Adrenal gland (tissue), 12 donors: ENCODE measurements around the gene CEP295NL. TPM values are rescaled to one million over a fixed set of nuclear protein-coding genes. Genes with fewer than 3 reads are reported as not detected.
A peak's percentile ranks its signal among the peaks of the same experiment; 100 is the strongest.

Experiments used
- DNase-seq, 7 donors: peaks; one replicate each; pipeline ENCODE4 v3.0.0-alpha.2; 2019 to 2020
- H3K27ac ChIP-seq, 5 donors: fragments of 200-600 bp; sonication (generic) in 4 of 5; 1 replicate in 3 of 5; 2 replicates in 2 of 5; pipeline versions ENCODE4 v1.5.1 to v1.8.0; 2016 to 2020; ENCODE audit warnings: mild to moderate bottlenecking in 1 of 5
- H3K27me3 ChIP-seq: fragments of 200-600 bp; 2 replicates; pipeline ENCODE4 v1.8.0; 2021
- H3K36me3 ChIP-seq, 2 donors: fragments of 200-600 bp; replicated peaks in 1 of 2; 1 replicate in 1 of 2; 2 replicates in 1 of 2; pipeline versions ENCODE4 v1.5.1 to v1.8.0; 2018 to 2022
- H3K4me1 ChIP-seq, 2 donors: fragments of 200-600 bp; replicated peaks in 1 of 2; 1 replicate in 1 of 2; 2 replicates in 1 of 2; pipeline versions ENCODE4 v1.5.1 to v1.8.0; 2018 to 2021
- H3K4me3 ChIP-seq, 4 donors: fragments of 200-600 bp; sonication (generic) in 3 of 4; one replicate each; pipeline ENCODE4 v1.5.1; 2016 to 2018
- H3K9me3 ChIP-seq, 3 donors: fragments of 200-600 bp; sonication (generic) in 1 of 3; replicated peaks in 1 of 3; 1 replicate in 2 of 3; 2 replicates in 1 of 3; pipeline versions ENCODE4 v1.5.1 to v1.8.0; 2016 to 2021
- CTCF ChIP-seq, 6 experiments: fragments of 450-650 bp in 4 of 6; fragments of 200-600 bp in 2 of 6; sonication (generic) in 1 of 6; IDR thresholded peaks; 1 replicate in 5 of 6; 2 replicates in 1 of 6; pipeline versions ENCODE4 v1.5.1 to v1.8.0; 2016 to 2021; ENCODE audit warnings: antibody characterized with exemption in 6 of 6, mild to moderate bottlenecking in 2 of 6, moderate library complexity in 1 of 6
- POLR2A ChIP-seq, 2 donors: fragments of 450-650 bp; IDR thresholded peaks; one replicate each; pipeline ENCODE4 v1.6.1; 2017; ENCODE audit warnings: antibody characterized with exemption in 2 of 2, mild to moderate bottlenecking in 2 of 2, moderate library complexity in 1 of 2
- WGBS, 4 donors: extraction: QIAGEN DNeasy Blood & Tissue Kit in 2 of 4; methylation state at CpG; one replicate each; pipeline versions ENCODE4 v1.1.5 to v1.1.7; 2013 to 2017; 5-methylcytosine and 5-hydroxymethylcytosine counted together
- intact Hi-C, 2 donors: fragments of 100-400 bp; cut with DNase I; formaldehyde crosslinking; loops; one replicate each; pipeline versions ENCODE4 v1.14.1 to v1.15.0; 2022 to 2023
- polyA plus RNA-seq, 3 donors: library from polyadenylated mRNA; stranded (reverse); fragments of 200-250 nt in 2 of 3; fragments of 350-450 nt in 1 of 3; fragmentation: Illumina TruSeq in 1 of 3; extraction: RNeasy Lipid Tissue Mini Kit (QIAGEN cat#74804) in 1 of 3; gene quantifications; one replicate each; pipeline ENCODE4 v1.2.3, GENCODE V29; 2013 to 2014
- total RNA-seq, 9 donors: library from RNA; depleted of rRNA in 4 of 9; stranded (reverse); fragments of >200 nt in 4 of 9; fragments of 120-200 nt in 1 of 9; fragmentation: NEBNext Ultra II Directional in 1 of 9; extraction: Animal tissue kit (Norgen Biotek cat#: 25700) in 1 of 9; gene quantifications; one replicate each; pipeline versions ENCODE4 v1.1.0 to v1.2.4, GENCODE V29; 2013 to 2023
- donor health status: healthy with polysubstance abuse.
- donor health status: Bipolar disorder and iron deficiency.
- donor health status: DM: yes; HTN: yes; CAD: no.
- donor health status: DM: no; HTN: no; CAD: no.
- donor health status: DM: no; HTN: no; CAD: no.
- donor health status: DM: yes; HTN: yes; CAD: no.

CEP295NL gene
- total and polyA plus RNA-seq, 12 donors: 0.07 to 5.1 (median 0.95) TPM

DNA sequence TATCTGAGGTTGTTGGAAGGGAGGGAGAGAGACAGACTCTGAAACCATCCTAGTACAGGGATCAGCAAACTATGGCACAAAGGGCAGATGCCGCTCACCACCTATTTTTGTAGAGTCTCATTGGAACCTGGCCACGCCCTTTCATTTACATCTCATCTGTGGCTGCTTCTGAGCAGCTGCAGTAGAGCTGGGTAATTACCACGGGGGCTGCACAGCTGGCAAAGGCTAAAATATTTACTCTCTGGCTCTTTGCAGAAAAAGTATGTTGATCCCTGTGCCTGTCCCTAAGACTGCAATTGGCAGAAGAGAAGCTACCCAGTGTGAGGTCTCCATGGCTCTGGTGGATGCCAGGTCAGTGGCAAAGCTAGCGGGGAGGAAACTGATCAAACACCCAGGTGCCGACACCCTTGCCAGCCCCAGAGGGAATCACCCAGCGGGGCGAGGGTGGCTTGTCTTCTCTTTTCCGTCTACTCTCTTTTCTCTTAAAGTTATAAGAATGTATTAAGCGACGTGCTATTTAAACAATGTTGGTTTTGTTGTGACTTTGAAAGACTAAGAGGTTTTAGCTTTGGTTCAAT, 14.0 kb downstream of the CEP295NL start:
- Histone ChIP-seq H3K4me1 (peaks cover 10 to 49% of the 10 kb centered on the region in 2 donors), H3K27me3 (no peaks in the 10 kb centered on the region), H3K36me3 (no peaks in the 10 kb centered on the region), H3K27ac (peak overlapping the region in 2 of 5 donors; percentile 66 to 70), H3K4me3 (no peak overlapping the region), H3K9me3 (no peaks in the 10 kb centered on the region)
- no peak for DNase-seq
- 73 to 89% (median 79%) methylated on average over 9 to 10 of the region's 10 CpGs for WGBS, 4 donors
- TF ChIP-seq CTCF (IDR thresholded peaks at IDR 0.05) (no peak), POLR2A (IDR thresholded peaks at IDR 0.05) (no peak)
- intact Hi-C loops: no loop called here

- DNase-seq: no peak
- TF ChIP-seq POLR2A (IDR thresholded peaks at IDR 0.05) (no peak), CTCF (IDR thresholded peaks at IDR 0.05) (no peak)
- intact Hi-C loops: no loop called here
- Histone ChIP-seq H3K4me3 (no peak overlapping the region), H3K36me3 (no peaks in the 10 kb centered on the region), H3K27ac (no peak overlapping the region), H3K4me1 (peaks cover 25 to 54% of the 10 kb centered on the region in 2 donors), H3K9me3 (no peaks in the 10 kb centered on the region), H3K27me3 (no peaks in the 10 kb centered on the region)
- 94 to 97% (median 95%) methylated on average over 12 of the region's 12 CpGs for WGBS, 4 donors
These were observed 16.0 kb downstream of the CEP295NL start for GRCh38 chr17:78886954-78887353.

DNA sequence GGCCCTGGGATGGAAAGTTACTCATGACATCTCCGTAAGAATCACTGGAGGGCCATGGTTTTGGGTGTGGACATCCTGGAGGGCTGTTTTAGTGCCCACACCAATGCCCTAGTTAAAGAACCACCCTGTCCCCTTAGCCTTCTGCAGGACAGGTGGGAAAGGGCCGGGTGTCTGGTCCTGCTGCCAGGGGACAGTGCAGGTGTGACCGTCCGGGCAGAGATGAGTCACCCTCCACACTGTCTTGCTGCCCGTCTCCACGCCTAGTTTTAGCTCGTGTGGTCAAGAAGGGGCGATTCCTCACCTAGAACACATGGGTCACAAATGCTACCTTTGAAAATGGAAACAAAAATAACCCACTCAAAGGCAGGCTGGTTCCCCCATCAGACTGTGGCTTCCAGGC, 17.0 kb downstream of the CEP295NL start:
- intact Hi-C loops: no loop called here
- H3K4me3 ChIP-seq: no peak overlapping the region
- peak overlapping the region in 2 of 5 donors; percentile 92 to 100 for H3K27ac ChIP-seq
- DNase-seq: no peak
- no peaks in the 10 kb centered on the region for H3K9me3 ChIP-seq
- WGBS, 4 donors: 73 to 94% (median 84%) methylated on average over 6 to 8 of the region's 8 CpGs
- no peaks in the 10 kb centered on the region for H3K36me3 ChIP-seq
- H3K4me1 ChIP-seq: peaks cover 25 to 48% of the 10 kb centered on the region in 2 donors
- no peak for TF ChIP-seq POLR2A (IDR thresholded peaks at IDR 0.05)
- TF ChIP-seq CTCF (IDR thresholded peaks at IDR 0.05): no peak
- no peaks in the 10 kb centered on the region for H3K27me3 ChIP-seq

DNA sequence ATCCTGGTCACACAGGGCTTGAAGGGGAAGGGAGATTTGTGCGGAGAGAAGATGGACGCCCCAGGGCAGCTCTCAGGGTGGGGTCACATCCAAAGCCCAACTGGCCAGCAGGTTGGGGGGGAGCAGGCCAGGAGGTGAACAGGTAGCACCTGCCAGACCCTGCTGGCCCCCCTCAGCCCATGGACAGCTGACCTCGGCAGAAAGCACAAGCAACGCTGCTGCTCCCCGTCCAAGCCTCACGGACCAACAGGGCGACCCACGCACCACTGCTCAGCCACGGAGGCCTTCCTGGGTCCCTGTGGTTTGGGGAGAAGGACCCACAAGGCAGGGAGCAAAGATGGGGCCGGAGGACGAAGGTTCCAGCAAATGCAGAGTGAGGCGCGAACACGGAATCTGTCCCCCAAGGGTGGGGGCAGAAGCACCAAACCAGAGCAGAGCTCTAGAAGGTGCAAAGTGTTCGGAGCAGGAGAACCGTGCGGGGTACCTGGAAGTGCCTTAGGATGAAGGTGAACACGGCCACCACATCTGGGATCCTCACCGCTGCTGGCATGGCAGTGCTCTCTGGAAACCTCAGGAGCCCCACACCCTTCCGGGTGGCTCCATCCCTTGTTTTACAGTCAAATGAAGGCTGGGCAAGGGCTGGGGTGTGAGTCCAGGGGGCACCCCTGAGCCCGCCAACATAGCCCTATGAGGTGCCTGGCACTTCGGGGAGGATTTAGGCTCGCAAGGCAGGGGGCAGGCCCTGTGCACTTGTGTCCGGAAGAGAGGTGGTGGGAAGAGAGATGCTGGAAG, 17.9 kb downstream of the CEP295NL start:
- no peak for DNase-seq
- intact Hi-C loops: no loop called here
- WGBS, 4 donors: 89 to 94% (median 92%) methylated on average over 17 to 24 of the region's 24 CpGs
- H3K27me3 ChIP-seq: no peaks in the 10 kb centered on the region
- H3K9me3 ChIP-seq: no peaks in the 10 kb centered on the region
- H3K4me1 ChIP-seq: peaks cover 25 to 55% of the 10 kb centered on the region in 2 donors
- no peak for TF ChIP-seq POLR2A (IDR thresholded peaks at IDR 0.05)
- peak overlapping the region in 4 of 5 donors; percentile 81 to 100 (median 88) for H3K27ac ChIP-seq
- no peaks in the 10 kb centered on the region for H3K36me3 ChIP-seq
- H3K4me3 ChIP-seq: no peak overlapping the region
